Nucleus accumbens (tissue), 56 donors: ENCODE measurements around the gene NFU1.
"Not testable (repeated sequence)": the region's sequence is repeated elsewhere in the genome, so short reads cannot be mapped to it uniquely, and the experiment has no call there.

ENCODE experiments used
- DNase-seq, 56 donors: peaks; one replicate each; lab custom pipeline; 2025; lab: John Stamatoyannopoulos, UW

NFU1 gene

DNA sequence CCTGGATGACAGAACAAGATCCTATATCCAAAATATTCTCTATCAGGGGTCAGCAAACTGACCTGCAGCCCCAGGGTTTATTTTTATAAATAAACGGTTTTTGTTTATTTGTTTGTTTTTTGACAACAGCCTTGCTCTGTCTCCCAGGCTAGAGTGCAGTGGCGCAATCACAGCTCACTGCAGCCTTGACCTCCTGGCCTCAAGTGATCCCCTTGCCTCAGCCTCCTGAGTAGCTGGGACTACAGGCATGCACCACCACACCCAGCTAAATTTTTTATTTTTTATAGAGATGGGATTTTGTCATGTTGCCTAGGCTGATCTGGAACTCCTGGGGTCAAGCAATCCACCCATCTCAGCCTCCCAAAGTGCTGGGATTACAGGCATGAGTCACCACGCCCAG, 82.3 kb downstream of the NFU1 start:
- not testable (repeated sequence) for DNase-seq

DNA sequence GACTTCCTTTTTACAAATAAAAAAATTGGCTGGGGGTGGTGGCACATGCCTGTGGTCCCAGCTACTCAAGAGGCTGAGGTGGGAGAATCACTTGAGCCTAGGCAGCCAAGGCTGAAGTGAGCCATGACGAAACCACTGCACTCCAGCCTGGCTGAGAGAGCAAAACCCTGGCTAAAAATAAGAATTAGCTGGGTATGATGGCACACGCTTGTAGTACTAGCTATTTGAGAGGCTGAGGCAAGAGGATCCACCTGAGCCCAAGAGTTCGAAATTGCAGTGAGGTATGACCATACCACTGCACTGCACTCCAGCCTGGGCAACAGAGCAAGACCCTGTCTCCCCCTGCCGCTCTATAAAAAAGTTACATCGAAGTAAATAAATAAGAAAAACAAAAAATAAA, 83.9 kb downstream of the NFU1 start:
- no peak for DNase-seq

DNA sequence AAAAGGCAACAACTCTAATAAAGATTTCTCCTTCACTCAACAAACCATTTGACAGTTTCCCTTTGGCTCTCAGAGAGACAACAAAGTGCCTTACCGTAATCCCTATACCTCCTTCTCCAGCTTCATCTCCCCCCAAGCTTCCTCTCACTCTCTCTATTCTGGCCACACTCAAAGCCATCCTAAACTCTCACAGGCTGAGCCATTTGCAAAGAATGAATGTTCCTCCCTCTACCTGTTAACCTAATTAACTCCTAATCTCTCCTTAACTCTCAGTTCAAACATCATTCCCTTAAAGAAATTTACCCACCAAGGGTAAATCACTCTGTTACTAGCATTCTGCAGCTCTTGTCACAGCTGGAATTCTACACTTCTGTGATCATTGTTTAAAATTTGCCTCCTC, 88.5 kb downstream of the NFU1 start:
- DNase-seq, result no peak
